Embryonic facial prominence (tissue), 1 donor: ENCODE data around the gene DLG4.
A peak's percentile ranks its signal among the peaks of the same experiment; 100 is the strongest.

ENCODE experiments used
- DNase-seq: peaks from one replicate; pipeline ENCODE4 v3.0.0-alpha.2; 2016; ENCODE audit errors: extremely low spot score

Gene DLG4

GRCh38 chr17:7229504-7229903 is 9.9 kb upstream of the DLG4 start:
- no peak for DNase-seq

DNA sequence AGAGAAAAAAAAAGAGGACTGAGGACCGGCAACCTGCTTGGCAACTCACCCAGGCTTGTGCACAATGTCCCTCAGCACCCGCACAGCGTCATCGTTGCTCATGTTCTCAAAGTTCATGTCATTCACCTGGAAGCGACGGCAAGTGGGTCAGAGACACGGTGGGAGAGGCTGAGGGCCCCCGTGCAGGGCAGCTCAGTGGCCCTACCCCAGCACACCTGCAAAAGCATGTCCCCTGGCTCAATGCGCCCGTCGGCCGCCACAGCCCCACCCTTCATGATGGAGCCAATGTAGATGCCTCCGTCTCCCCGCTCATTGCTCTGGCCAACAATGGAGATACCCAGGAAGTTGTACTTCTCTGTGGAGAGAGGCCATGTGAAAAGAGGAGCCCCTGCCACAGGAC is 9.3 kb upstream of the DLG4 start:
- DNase-seq: no peak

- no peak for DNase-seq
Observed at GRCh38 chr17:7226721-7227710, 7.4 kb upstream of the DLG4 start.

- no peak for DNase-seq
Observed at GRCh38 chr17:7225711-7226331, 6.2 kb upstream of the DLG4 start.

- DNase-seq: no peak
Observed at GRCh38 chr17:7224661-7225111, 5.0 kb upstream of the DLG4 start.

- DNase-seq: no peak
Observed at GRCh38 chr17:7224110-7224509, 4.5 kb upstream of the DLG4 start.

DNA sequence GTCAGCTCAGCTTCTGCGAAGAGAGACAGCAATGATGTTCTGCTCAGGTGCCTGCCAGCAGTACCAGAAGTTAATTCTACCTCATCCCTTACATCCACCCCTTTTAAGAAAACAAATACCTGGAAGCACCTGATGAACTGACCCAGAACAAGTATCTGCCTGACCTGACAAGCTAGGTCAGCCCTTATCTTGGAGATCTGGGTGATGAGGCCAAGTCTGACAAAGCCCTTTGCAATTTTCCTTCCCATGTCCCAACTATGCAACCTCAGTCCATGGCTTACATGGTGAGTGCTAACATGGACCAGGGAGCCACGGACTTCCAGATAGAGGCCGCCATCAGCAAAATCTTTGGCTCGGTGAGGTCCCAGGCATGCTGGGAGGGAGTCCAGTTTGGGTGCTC is 3.7 kb upstream of the DLG4 start:
- DNase-seq: no peak

- DNase-seq: no peak
Observed at GRCh38 chr17:7222972-7223292, 3.3 kb upstream of the DLG4 start.

DNA sequence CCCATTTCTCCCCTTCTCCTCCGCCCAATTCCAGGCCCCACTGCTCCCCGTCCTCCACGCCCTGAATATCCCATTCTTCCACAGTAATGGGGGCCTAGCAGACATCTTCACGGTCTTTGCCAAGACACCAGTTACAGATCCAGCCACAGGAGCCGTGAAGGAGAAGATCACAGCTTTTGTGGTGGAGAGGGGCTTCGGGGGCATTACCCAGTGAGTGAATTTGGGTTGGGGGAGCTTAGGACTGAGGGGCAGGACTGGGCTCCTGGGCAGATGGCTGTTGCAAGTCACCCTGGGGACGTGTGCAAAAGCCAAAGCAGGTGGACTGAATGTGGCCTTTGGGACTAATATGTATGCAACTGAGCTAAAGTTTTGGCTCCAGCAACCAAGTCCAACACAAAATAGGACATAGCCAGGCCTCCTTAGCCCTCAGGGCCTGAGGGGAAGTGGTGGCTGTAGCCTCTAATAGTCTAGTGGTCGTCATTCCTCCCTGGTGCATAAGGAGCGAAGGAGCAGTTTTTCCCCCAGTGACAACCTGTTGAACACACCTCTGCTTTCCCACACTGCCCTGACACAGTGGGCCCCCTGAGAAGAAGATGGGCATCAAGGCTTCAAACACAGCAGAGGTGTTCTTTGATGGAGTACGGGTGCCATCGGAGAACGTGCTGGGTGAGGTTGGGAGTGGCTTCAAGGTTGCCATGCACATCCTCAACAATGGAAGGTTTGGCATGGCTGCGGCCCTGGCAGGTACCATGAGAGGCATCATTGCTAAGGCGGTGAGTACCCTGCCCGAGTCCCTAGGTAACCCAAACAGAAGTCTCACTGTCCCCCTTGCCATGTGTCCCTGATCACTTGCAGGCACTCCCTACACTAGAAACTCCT is 2.7 kb upstream of the DLG4 start:
- no peak for DNase-seq

- no peak for DNase-seq
Observed at GRCh38 chr17:7221278-7222092, 1.8 kb upstream of the DLG4 start.

DNA sequence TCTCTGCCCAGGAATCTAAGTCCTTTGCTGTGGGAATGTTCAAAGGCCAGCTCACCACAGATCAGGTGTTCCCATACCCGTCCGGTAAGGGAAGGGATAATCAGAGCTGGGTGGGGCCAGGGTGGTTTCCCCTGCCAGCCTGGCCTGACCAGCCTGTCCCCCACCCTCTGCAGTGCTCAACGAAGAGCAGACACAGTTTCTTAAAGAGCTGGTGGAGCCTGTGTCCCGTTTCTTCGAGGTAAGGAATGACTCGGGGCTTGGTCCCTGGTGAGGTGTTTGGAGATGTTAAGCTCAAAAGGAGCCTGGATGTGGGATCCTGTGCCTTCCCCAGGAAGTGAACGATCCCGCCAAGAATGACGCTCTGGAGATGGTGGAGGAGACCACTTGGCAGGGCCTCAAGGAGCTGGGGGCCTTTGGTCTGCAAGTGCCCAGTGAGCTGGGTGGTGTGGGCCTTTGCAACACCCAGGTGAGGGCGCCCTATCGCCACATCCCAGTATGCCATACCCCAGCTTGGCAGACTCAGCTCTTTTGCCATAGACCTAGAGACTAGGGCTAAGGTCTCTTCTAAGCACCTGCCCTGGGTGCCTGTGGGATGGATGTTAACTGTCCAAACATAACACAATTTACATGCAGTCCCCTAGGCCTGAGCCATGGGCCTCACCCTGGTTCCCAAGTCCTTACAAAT is 1.1 kb upstream of the DLG4 start:
- DNase-seq: no peak

DNA sequence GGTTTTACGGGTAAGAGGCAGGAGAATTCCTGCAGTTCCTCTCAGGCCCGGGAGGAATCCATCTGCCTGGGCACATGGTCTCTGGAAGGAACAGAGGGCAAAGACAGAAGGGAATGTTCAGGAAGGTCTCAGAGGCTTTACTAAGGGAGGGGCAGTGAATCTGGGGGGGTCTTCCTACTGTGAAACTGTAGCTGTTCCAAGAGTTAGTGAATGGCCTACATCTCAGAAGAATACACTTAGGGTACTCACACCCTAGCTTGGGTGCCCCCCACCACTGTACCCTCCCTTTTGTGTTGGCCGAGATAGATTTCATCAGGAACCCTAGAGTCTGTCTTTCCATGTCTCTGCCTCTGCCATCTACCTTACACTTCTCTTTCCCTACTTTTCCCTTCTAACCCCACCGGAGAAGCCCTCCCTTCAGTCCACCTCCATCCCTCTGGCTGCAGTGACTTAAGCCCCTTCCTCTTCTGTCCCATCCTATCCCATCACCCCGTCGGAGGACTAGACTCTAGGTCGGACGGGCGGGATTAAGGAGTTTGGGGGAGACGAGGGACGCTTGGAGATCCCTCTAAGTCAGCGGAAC is 316 bp downstream of the DLG4 start:
- no peak for DNase-seq

DNA sequence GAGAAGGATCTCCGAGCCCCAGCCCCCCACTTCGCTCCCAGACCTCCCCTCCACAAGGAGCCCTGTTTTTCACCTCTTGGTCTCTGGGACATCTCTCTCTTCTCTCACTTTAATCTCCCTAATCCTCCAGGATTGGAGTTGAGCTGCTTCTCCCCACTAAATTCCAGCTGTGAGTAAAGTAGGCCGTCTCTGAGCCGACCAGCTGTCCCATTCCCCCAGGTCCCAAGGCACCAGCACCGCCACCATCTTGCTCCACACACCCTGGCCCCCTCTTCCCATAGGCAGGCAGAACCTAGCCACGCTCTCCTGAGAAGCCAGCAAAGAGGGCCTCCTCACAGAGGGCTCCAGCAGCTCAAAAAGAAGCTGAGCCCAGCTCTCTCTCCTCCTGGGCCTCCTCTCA is 878 bp downstream of the DLG4 start:
- DNase-seq: no peak

GRCh38 chr17:7218166-7218565 is 1.5 kb downstream of the DLG4 start:
- DNase-seq: no peak

DNA sequence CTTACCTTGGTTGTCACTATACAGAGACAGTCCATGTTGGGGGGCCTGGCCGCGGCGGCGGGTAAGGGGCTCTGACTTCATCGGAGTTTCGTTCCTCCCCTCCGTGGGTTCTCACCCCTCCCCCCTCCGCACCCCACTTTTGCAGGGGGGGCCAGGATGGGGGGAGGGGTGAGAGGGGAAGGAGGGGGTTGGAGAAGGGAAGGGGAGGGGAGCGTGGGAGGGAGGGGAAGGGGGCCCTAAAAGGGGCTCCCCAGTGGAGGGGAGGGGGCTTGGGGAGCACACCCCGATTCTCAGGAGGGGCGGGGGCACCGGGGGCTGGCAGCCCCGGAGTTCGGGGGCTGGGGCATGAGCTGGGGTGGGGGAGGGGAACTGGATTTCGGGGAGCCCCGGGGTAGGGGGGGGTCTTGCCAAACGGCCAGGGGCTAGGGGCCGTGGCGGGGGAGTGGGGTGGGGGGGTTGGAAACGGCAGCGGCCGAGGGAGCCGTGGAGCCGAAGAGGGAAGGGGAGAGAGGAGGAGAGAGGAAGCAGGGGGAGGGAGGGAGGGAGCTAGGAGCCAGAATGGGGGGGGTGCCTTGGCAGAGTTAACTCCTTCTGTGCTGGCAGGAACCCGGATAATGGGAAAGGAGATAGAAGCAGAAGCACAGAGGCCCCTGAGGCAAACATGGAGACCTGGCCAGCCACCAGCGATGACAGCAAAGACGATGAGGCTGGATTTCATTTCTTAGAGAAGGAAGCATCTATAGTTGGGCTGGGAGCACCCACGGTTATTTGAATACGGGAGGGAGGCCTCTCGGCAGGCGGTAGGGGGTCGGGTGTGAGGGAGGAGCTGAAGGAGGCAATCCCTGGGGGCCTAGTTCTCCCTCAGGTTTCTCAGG is 2.3 kb downstream of the DLG4 start:
- peak; percentile 85 for DNase-seq

- DNase-seq: no peak
Observed at GRCh38 chr17:7216242-7217112, 3.2 kb downstream of the DLG4 start.

DNA sequence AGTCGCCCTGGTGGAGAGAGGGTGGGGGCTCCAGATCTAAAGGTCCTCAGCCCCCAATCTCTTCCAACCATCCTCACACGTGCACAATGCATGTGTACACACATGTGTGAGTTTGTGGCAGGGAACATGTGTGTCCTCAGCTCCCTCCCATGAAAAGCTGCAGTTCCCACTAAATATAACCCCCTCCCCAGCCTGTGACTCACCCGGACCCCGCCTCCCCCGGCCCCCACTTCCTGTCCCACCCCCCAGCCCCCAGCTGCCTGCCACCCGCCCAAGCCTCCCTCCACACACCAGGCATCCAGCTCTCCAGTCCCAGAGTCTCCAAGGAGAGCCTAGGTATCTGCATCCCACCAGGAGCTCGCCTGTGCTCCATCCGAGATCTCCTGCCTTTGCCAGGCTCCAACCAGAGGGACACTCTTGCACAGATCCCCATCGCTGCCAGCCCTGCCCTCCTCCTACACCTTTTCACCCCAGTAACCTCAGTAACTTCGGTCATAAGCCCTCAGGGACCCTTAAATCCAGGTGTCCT is 3.9 kb downstream of the DLG4 start:
- peak; percentile 12 for DNase-seq

DNA sequence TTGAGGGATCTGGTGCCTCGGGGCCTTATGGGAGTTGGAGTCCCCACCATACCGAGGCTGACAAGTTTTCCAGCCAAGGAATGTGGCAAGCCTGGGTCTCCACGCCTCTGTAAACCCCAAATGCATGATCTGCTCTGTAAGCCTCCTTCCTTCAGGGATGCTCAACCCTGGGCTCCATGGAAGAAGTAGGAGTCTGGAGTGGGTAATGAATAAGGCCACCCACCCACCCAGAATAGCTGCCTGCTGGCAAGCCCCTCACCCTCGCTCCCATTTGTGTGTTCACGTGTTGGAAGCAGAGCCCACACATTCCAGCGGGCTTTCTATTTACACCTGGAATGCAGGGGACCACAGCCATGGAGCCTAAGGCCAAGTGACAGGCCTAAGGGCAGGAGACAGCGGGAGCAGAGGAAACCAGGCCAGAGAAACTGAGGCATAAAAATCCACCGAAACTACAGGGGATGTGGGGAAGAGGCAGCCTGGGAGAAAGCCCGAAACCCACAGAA is 4.4 kb downstream of the DLG4 start:
- no peak for DNase-seq
